Stomach (tissue), 4 donors: ENCODE results near the gene KIF20B.

ENCODE experiments used
- EP300 ChIP-seq: sonication (generic); formaldehyde crosslinking; IDR thresholded peaks from one replicate; pipeline ENCODE4 v1.6.1; 2017; ENCODE audit warnings: antibody characterized with exemption
- POLR2A ChIP-seq, 4 donors: fragments of 450-650 bp; IDR thresholded peaks; one replicate each; pipeline ENCODE4 v1.6.1; 2016; ENCODE audit warnings: antibody characterized with exemption in 4 of 4, control low read depth in 2 of 4, mild to moderate bottlenecking in 1 of 4, moderate library complexity in 1 of 4
- POLR2AphosphoS5 ChIP-seq, 3 donors: sonication (generic); formaldehyde crosslinking; IDR thresholded peaks; one replicate each; pipeline ENCODE4 v1.6.1; 2016; ENCODE audit warnings: antibody characterized with exemption in 3 of 3
- TF ChIP-seq, protein P1 (sequence below), 7 experiments: fragments of 450-650 bp in 4 of 7; fragments of 200-600 bp in 3 of 7; sonication (generic) in 3 of 7; IDR thresholded peaks; one replicate each; pipeline ENCODE4 v1.5.1; 2016 to 2019; ENCODE audit warnings: antibody characterized with exemption in 7 of 7, control low read depth in 2 of 7, mild to moderate bottlenecking in 1 of 7

- TF ChIP-seq, protein P1, sequence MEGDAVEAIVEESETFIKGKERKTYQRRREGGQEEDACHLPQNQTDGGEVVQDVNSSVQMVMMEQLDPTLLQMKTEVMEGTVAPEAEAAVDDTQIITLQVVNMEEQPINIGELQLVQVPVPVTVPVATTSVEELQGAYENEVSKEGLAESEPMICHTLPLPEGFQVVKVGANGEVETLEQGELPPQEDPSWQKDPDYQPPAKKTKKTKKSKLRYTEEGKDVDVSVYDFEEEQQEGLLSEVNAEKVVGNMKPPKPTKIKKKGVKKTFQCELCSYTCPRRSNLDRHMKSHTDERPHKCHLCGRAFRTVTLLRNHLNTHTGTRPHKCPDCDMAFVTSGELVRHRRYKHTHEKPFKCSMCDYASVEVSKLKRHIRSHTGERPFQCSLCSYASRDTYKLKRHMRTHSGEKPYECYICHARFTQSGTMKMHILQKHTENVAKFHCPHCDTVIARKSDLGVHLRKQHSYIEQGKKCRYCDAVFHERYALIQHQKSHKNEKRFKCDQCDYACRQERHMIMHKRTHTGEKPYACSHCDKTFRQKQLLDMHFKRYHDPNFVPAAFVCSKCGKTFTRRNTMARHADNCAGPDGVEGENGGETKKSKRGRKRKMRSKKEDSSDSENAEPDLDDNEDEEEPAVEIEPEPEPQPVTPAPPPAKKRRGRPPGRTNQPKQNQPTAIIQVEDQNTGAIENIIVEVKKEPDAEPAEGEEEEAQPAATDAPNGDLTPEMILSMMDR (IDR thresholded peaks at IDR 0.05) = peak in 5 of 7 experiments; percentile 47 to 74 (median 59)
- TF ChIP-seq POLR2A (IDR thresholded peaks at IDR 0.05) = no peak
- TF ChIP-seq POLR2AphosphoS5 (IDR thresholded peaks at IDR 0.05) = no peak
- no peak for TF ChIP-seq EP300
Measured at GRCh38 chr10:89793649-89794254, 92.4 kb downstream of the KIF20B start.
